IPS DF 6.9 (cell line): ENCODE results near the gene COL24A1.
"Not testable (repeated sequence)": the region's sequence is repeated elsewhere in the genome, so short reads cannot be mapped to it uniquely, and the experiment has no call there.

ENCODE experiments used
- DNase-seq: peaks from one replicate; pipeline ENCODE4 v3.0.0-alpha.2; 2013; ENCODE audit warnings: low read depth, low spot score
- H3K27ac ChIP-seq: one replicate; pipeline ENCODE4 v1.5.1; 2013; ENCODE audit warnings: low read length, control low read depth
- H3K27me3 ChIP-seq: 2 replicates; pipeline ENCODE4 v1.6.1; 2013; ENCODE audit warnings: mild to moderate bottlenecking, low read length; ENCODE audit not compliant: control insufficient read depth, insufficient read depth
- H3K36me3 ChIP-seq: 2 replicates; pipeline ENCODE4 v1.6.1; 2013; ENCODE audit warnings: low read length; ENCODE audit not compliant: control insufficient read depth, insufficient read depth
- H3K4me1 ChIP-seq: 2 replicates; pipeline ENCODE4 v1.6.1; 2013; ENCODE audit warnings: low read length; ENCODE audit not compliant: control insufficient read depth, insufficient read depth
- H3K4me3 ChIP-seq: 2 replicates; pipeline ENCODE4 v1.5.1; 2013; ENCODE audit warnings: mild to moderate bottlenecking, low read length
- H3K9me3 ChIP-seq: 2 replicates; pipeline ENCODE4 v1.6.1; 2013; ENCODE audit warnings: low read length, inconsistent platforms; ENCODE audit not compliant: control insufficient read depth, insufficient read depth
- WGBS: extraction: QIAGEN DNeasy Blood & Tissue Kit; methylation state at CpG from one replicate; pipeline ENCODE4 v1.1.7; 2013; ENCODE audit warnings: mixed read lengths, missing lambda C conversion rate; ENCODE audit not compliant: insufficient read length, insufficient coverage; 5-methylcytosine and 5-hydroxymethylcytosine counted together

COL24A1 gene

GRCh38 chr1:85822696-85823095 is 333.9 kb downstream of the COL24A1 start:
- Histone ChIP-seq H3K4me3 (no peak overlapping the region), H3K9me3 (no peaks in the 10 kb centered on the region), H3K36me3 (no peaks in the 10 kb centered on the region), H3K27me3 (no peaks in the 10 kb centered on the region), H3K4me1 (no peaks in the 10 kb centered on the region), H3K27ac (no peak overlapping the region)
- no CpG with 5 or more reads among the region's 4 CpGs for WGBS
- no peak for DNase-seq

GRCh38 chr1:85818371-85818770 is 338.2 kb downstream of the COL24A1 start:
- DNase-seq, result no peak
- WGBS, result no CpG with 5 or more reads among the region's 2 CpGs
- Histone ChIP-seq H3K4me1 (no peaks in the 10 kb centered on the region), H3K27ac (no peak overlapping the region), H3K9me3 (no peaks in the 10 kb centered on the region), H3K27me3 (no peaks in the 10 kb centered on the region), H3K36me3 (no peaks in the 10 kb centered on the region), H3K4me3 (no peak overlapping the region)

- no CpG with 5 or more reads among the region's 1 CpG for WGBS
- Histone ChIP-seq H3K9me3 (no peaks in the 10 kb centered on the region), H3K4me1 (no peaks in the 10 kb centered on the region), H3K36me3 (no peaks in the 10 kb centered on the region), H3K27me3 (no peaks in the 10 kb centered on the region), H3K4me3 (no peak overlapping the region), H3K27ac (no peak overlapping the region)
- DNase-seq, result no peak
Observed at GRCh38 chr1:85816606-85817005, 340.0 kb downstream of the COL24A1 start.

GRCh38 chr1:85815906-85816305 is 340.7 kb downstream of the COL24A1 start:
- H3K36me3 ChIP-seq, result no peaks in the 10 kb centered on the region
- H3K9me3 ChIP-seq, result no peaks in the 10 kb centered on the region
- DNase-seq, result no peak
- no CpG with 5 or more reads among the region's 2 CpGs for WGBS
- no peaks in the 10 kb centered on the region for H3K27me3 ChIP-seq
- H3K4me1 ChIP-seq, result no peaks in the 10 kb centered on the region
- no peak overlapping the region for H3K27ac ChIP-seq
- no peak overlapping the region for H3K4me3 ChIP-seq

- Histone ChIP-seq H3K27ac (no peak overlapping the region), H3K36me3 (no peaks in the 10 kb centered on the region), H3K4me1 (no peaks in the 10 kb centered on the region), H3K9me3 (no peaks in the 10 kb centered on the region; the same call in 1 of the 2 replicates), H3K4me3 (no peak overlapping the region), H3K27me3 (no peaks in the 10 kb centered on the region)
- no CpG with 5 or more reads among the region's 1 CpG for WGBS
- no peak for DNase-seq
Observed at GRCh38 chr1:85806236-85806965, 350.2 kb downstream of the COL24A1 start.

- DNase-seq, result no peak
- WGBS, result no CpG with 5 or more reads among the region's 1 CpG
- Histone ChIP-seq H3K27ac (no peak overlapping the region), H3K27me3 (no peaks in the 10 kb centered on the region), H3K4me3 (no peak overlapping the region), H3K9me3 (no peaks in the 10 kb centered on the region), H3K36me3 (no peaks in the 10 kb centered on the region), H3K4me1 (no peaks in the 10 kb centered on the region)
Observed at GRCh38 chr1:85801520-85801919, 355.1 kb downstream of the COL24A1 start.

- no CpG with 5 or more reads among the region's 2 CpGs for whole genome bisulfite sequencing
- no peak overlapping the region for H3K4me3 ChIP-seq
- H3K9me3 ChIP-seq, result no peaks in the 10 kb centered on the region
- no peaks in the 10 kb centered on the region for H3K36me3 ChIP-seq
- H3K27me3 ChIP-seq, result no peaks in the 10 kb centered on the region
- no peaks in the 10 kb centered on the region for H3K4me1 ChIP-seq
- no peak for DNase-seq
- no peak overlapping the region for H3K27ac ChIP-seq
Observed at GRCh38 chr1:85799737-85800136, 356.8 kb downstream of the COL24A1 start.

GRCh38 chr1:85798419-85798818 is 358.2 kb downstream of the COL24A1 start:
- WGBS, result no CpG with 5 or more reads among the region's 2 CpGs
- Histone ChIP-seq H3K9me3 (no peaks in the 10 kb centered on the region), H3K27me3 (no peaks in the 10 kb centered on the region), H3K4me3 (no peak overlapping the region), H3K36me3 (no peaks in the 10 kb centered on the region), H3K27ac (no peak overlapping the region), H3K4me1 (no peaks in the 10 kb centered on the region)
- no peak for DNase-seq

- not testable (repeated sequence) for H3K36me3 ChIP-seq, H3K4me1 ChIP-seq, H3K9me3 ChIP-seq, H3K27me3 ChIP-seq, H3K4me3 ChIP-seq, H3K27ac ChIP-seq, DNase-seq
- no CpG with 5 or more reads among the region's 6 CpGs for WGBS
Observed at GRCh38 chr1:85777021-85777420, 379.6 kb downstream of the COL24A1 start.

GRCh38 chr1:85762804-85763203 is 393.8 kb downstream of the COL24A1 start:
- no peak for DNase-seq
- Histone ChIP-seq H3K36me3 (no peaks in the 10 kb centered on the region), H3K4me1 (no peaks in the 10 kb centered on the region), H3K27ac (no peak overlapping the region), H3K9me3 (no peaks in the 10 kb centered on the region), H3K4me3 (no peak overlapping the region), H3K27me3 (no peaks in the 10 kb centered on the region)
- WGBS, result no CpG with 5 or more reads among the region's 1 CpG

- Histone ChIP-seq H3K27me3 (no peaks in the 10 kb centered on the region), H3K4me3 (no peak overlapping the region), H3K4me1 (no peaks in the 10 kb centered on the region), H3K36me3 (no peaks in the 10 kb centered on the region), H3K9me3 (no peaks in the 10 kb centered on the region), H3K27ac (no peak overlapping the region)
- no CpG with 5 or more reads among the region's 5 CpGs for WGBS
- DNase-seq, result no peak
Observed at GRCh38 chr1:85756864-85757263, 399.7 kb downstream of the COL24A1 start.
